Trophoblast cell (in vitro differentiated cells and primary cell): ENCODE results near the gene NLRP6.
"Not testable (repeated sequence)": the region's sequence is repeated elsewhere in the genome, so short reads cannot be mapped to it uniquely, and the experiment has no call there.

Experiments used
- DNase-seq, 2 donors: peaks; one replicate each; pipeline ENCODE4 v3.0.0-alpha.2; 2016
- H2AFZ ChIP-seq: 2 replicates; pipeline ENCODE4 v1.6.1; 2013; ENCODE audit warnings: low read length, moderate library complexity, mild to moderate bottlenecking; ENCODE audit not compliant: insufficient read depth, poor library complexity
- H2AK5ac ChIP-seq: 2 replicates; pipeline ENCODE4 v1.6.1; 2013; ENCODE audit warnings: mild to moderate bottlenecking, low read length
- H2BK120ac ChIP-seq: 2 replicates; pipeline ENCODE4 v1.6.1; 2013; ENCODE audit warnings: low read length, mild to moderate bottlenecking, moderate library complexity; ENCODE audit not compliant: insufficient read depth, poor library complexity
- H2BK12ac ChIP-seq: 2 replicates; pipeline ENCODE4 v1.6.1; 2013; ENCODE audit warnings: mild to moderate bottlenecking, low read length, moderate library complexity
- H2BK5ac ChIP-seq: 2 replicates; pipeline ENCODE4 v1.6.1; 2013; ENCODE audit warnings: low read length, low read depth, moderate library complexity, mild to moderate bottlenecking; ENCODE audit not compliant: poor library complexity
- H3K14ac ChIP-seq: 2 replicates; pipeline ENCODE4 v1.6.1; 2013; ENCODE audit warnings: mild to moderate bottlenecking, low read length
- H3K18ac ChIP-seq: 2 replicates; pipeline ENCODE4 v1.6.1; 2013; ENCODE audit warnings: mild to moderate bottlenecking, low read length
- H3K23ac ChIP-seq: 2 replicates; pipeline ENCODE4 v1.6.1; 2013; ENCODE audit warnings: low read length
- H3K27ac ChIP-seq: 2 replicates; pipeline ENCODE4 v1.5.1; 2013; ENCODE audit warnings: low read depth, mild to moderate bottlenecking, inconsistent platforms, low read length, moderate library complexity
- H3K27me3 ChIP-seq: 2 replicates; pipeline ENCODE4 v1.6.1; 2013; ENCODE audit warnings: inconsistent platforms, mild to moderate bottlenecking, low read length, moderate library complexity; ENCODE audit not compliant: insufficient read depth
- H3K36me3 ChIP-seq, 2 experiments: 1 replicate in 1 of 2; 2 replicates in 1 of 2; pipeline ENCODE4 v1.6.1; 2013; ENCODE audit warnings: low read length in 2 of 2, mild to moderate bottlenecking in 2 of 2, moderate library complexity in 1 of 2; ENCODE audit not compliant: insufficient read depth in 2 of 2, control insufficient read depth in 1 of 2
- H3K4ac ChIP-seq: 2 replicates; pipeline ENCODE4 v1.6.1; 2013; ENCODE audit warnings: low read depth, mild to moderate bottlenecking, low read length, moderate library complexity
- H3K4me1 ChIP-seq, 2 experiments: 1 replicate in 1 of 2; 2 replicates in 1 of 2; pipeline ENCODE4 v1.6.1; 2013; ENCODE audit warnings: low read length in 2 of 2, mild to moderate bottlenecking in 2 of 2, moderate library complexity in 1 of 2; ENCODE audit not compliant: insufficient read depth in 2 of 2, control insufficient read depth in 1 of 2
- H3K4me2 ChIP-seq: 2 replicates; pipeline ENCODE4 v1.6.1; 2013; ENCODE audit warnings: inconsistent platforms, mild to moderate bottlenecking, low read length, moderate library complexity
- H3K4me3 ChIP-seq: 2 replicates; pipeline ENCODE4 v1.5.1; 2013; ENCODE audit warnings: mild to moderate bottlenecking, low read depth, low read length, inconsistent platforms
- H3K79me1 ChIP-seq: one replicate; pipeline ENCODE4 v1.6.1; 2013; ENCODE audit warnings: low read length
- H3K79me2 ChIP-seq: 2 replicates; pipeline ENCODE4 v1.6.1; 2013; ENCODE audit warnings: low read length, mild to moderate bottlenecking; ENCODE audit not compliant: control insufficient read depth, insufficient read depth, poor library complexity
- H3K9ac ChIP-seq: 2 replicates; pipeline ENCODE4 v1.6.1; 2013; ENCODE audit warnings: mild to moderate bottlenecking, low read length
- H3K9me3 ChIP-seq: 2 replicates; pipeline ENCODE4 v1.6.1; 2013; ENCODE audit warnings: low read depth, mild to moderate bottlenecking, control low read depth, inconsistent platforms, low read length; ENCODE audit not compliant: insufficient read depth
- H4K12ac ChIP-seq: 2 replicates; pipeline ENCODE4 v1.6.1; 2013; ENCODE audit warnings: low read depth, mild to moderate bottlenecking, low read length, moderate library complexity
- H4K8ac ChIP-seq: 2 replicates; pipeline ENCODE4 v1.6.1; 2013; ENCODE audit warnings: low read depth, mild to moderate bottlenecking, low read length, moderate library complexity
- H4K91ac ChIP-seq: one replicate; pipeline ENCODE4 v1.6.1; 2013; ENCODE audit warnings: low read depth, mild to moderate bottlenecking, low read length, moderate library complexity
- WGBS: extraction: QIAGEN DNeasy Blood & Tissue Kit; methylation state at CpG from one replicate; pipeline ENCODE4 v1.1.7; 2013; ENCODE audit warnings: missing lambda C conversion rate; ENCODE audit not compliant: insufficient read length, insufficient coverage; ENCODE audit errors: extremely low coverage; 5-methylcytosine and 5-hydroxymethylcytosine counted together

The NLRP6 gene

GRCh38 chr11:284105-285020, 6.2 kb downstream of the NLRP6 start:
- Histone ChIP-seq H3K4me3 (no peak overlapping the region), H4K8ac (no peak overlapping the region), H3K27me3 (no peaks in the 10 kb centered on the region), H3K9ac (no peak overlapping the region), H2BK5ac (no peak overlapping the region), H2BK12ac (peak overlapping the region; percentile 3), H3K14ac (peak overlapping the region; percentile 1), H2AK5ac (peak overlapping the region; percentile 24), H4K12ac (no peak overlapping the region), H2BK120ac (peak overlapping the region; percentile 27), H3K4ac (no peak overlapping the region), H3K9me3 (no peaks in the 10 kb centered on the region), H3K23ac (no peak overlapping the region), H3K27ac (no peak overlapping the region), H3K18ac (no peak overlapping the region), H4K91ac (peak overlapping the region; percentile 29), H2AFZ (no peak overlapping the region), H3K4me1 (peaks cover 5 to 13% of the 10 kb centered on the region in 2 experiments), H3K36me3 (no peaks in the 10 kb centered on the region), H3K4me2 (no peak overlapping the region), H3K79me1 (peaks cover 10% of the 10 kb centered on the region), H3K79me2 (peaks cover 4% of the 10 kb centered on the region)
- WGBS: no CpG with 5 or more reads among the region's 24 CpGs
- no peak for DNase-seq

DNA sequence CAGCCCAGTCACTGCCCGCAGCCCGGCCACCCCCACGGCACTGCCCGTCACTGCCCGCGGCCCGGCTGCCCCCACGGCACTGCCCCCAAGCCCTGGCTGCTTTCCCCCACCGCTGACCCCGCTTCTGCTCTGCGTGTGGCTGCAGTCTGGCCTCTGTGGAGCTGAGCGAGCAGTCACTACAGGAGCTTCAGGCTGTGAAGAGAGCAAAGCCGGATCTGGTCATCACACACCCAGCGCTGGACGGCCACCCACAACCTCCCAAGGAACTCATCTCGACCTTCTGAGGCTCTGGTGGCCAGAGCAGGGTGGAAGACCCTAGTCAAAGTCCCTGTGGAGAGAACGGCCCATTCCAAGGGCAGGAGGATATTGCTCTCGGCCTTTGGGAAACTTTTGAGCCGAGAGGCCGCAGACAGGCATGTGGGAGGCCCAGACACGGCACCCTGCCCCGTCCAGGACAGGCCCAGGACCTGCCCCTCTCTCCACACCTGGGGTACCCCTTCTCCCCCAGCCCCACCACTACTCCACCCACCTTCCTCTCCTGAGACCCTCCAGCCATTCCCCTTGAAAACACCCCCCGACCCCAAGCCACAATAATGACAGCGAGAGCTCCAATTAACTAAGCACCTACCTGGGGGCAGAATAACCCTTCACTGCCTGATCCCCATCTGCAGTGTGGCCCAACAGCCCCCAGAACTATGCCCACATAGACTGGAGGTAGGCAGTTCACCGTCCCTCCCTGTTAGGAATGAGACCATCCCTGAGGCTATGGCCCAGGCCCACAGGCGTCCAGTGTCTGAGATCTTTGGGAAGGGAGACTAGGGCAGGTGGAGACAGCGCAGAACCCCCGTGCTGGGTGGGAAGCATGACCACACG, 7.0 kb downstream of the NLRP6 start:
- Histone ChIP-seq H3K14ac (no peak overlapping the region), H2AFZ (no peak overlapping the region), H3K4ac (no peak overlapping the region), H2BK120ac (peak overlapping the region; percentile 27), H4K12ac (no peak overlapping the region), H4K8ac (no peak overlapping the region), H3K27ac (no peak overlapping the region), H3K27me3 (no peaks in the 10 kb centered on the region), H3K4me3 (no peak overlapping the region), H2AK5ac (no peak overlapping the region), H4K91ac (peak overlapping the region; percentile 29), H3K9me3 (no peaks in the 10 kb centered on the region), H3K36me3 (no peaks in the 10 kb centered on the region), H3K4me2 (no peak overlapping the region), H3K79me1 (peaks cover 10% of the 10 kb centered on the region), H2BK5ac (no peak overlapping the region), H3K18ac (no peak overlapping the region), H3K9ac (no peak overlapping the region), H3K4me1 (peaks cover 14 to 21% of the 10 kb centered on the region in 2 experiments), H2BK12ac (peak overlapping the region; percentile 29), H3K79me2 (peaks cover 6% of the 10 kb centered on the region), H3K23ac (no peak overlapping the region)
- no peak for DNase-seq
- no CpG with 5 or more reads among the region's 29 CpGs for WGBS

DNA sequence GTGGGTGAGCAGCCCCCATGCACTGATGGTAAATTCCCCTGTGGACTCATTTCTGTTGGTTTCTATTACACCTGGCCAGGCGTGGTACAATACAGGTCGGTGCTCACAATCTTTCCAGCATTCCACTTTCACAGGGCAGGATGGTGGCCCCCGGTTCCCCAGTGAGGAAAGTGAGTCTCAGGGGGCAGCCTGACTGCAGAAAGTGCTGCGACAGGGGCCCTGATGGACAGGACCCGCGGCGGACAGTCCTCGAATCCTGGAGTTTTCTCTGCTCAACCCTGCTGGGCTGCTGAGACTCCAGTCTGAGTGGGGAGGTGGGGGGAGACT, 7.7 kb downstream of the NLRP6 start:
- no peak overlapping the region for H4K12ac ChIP-seq
- no peak for DNase-seq
- no peak overlapping the region for H4K91ac ChIP-seq
- H2BK5ac ChIP-seq: no peak overlapping the region
- no CpG with 5 or more reads among the region's 8 CpGs for WGBS
- no peak overlapping the region for H3K9ac ChIP-seq
- H3K27me3 ChIP-seq: no peaks in the 10 kb centered on the region
- no peak overlapping the region for H3K14ac ChIP-seq
- no peak overlapping the region for H3K23ac ChIP-seq
- H3K36me3 ChIP-seq: no peaks in the 10 kb centered on the region
- H3K79me2 ChIP-seq: peaks cover 6% of the 10 kb centered on the region
- H3K9me3 ChIP-seq: no peaks in the 10 kb centered on the region
- H4K8ac ChIP-seq: no peak overlapping the region
- H3K18ac ChIP-seq: no peak overlapping the region
- no peak overlapping the region for H3K4me2 ChIP-seq
- no peak overlapping the region for H3K4me3 ChIP-seq
- H2BK12ac ChIP-seq: no peak overlapping the region
- H2BK120ac ChIP-seq: no peak overlapping the region
- H3K79me1 ChIP-seq: peaks cover 10% of the 10 kb centered on the region
- H3K4me1 ChIP-seq: peaks cover 19 to 27% of the 10 kb centered on the region in 2 experiments
- H3K27ac ChIP-seq: no peak overlapping the region
- no peak overlapping the region for H3K4ac ChIP-seq
- no peak overlapping the region for H2AFZ ChIP-seq
- no peak overlapping the region for H2AK5ac ChIP-seq

DNA sequence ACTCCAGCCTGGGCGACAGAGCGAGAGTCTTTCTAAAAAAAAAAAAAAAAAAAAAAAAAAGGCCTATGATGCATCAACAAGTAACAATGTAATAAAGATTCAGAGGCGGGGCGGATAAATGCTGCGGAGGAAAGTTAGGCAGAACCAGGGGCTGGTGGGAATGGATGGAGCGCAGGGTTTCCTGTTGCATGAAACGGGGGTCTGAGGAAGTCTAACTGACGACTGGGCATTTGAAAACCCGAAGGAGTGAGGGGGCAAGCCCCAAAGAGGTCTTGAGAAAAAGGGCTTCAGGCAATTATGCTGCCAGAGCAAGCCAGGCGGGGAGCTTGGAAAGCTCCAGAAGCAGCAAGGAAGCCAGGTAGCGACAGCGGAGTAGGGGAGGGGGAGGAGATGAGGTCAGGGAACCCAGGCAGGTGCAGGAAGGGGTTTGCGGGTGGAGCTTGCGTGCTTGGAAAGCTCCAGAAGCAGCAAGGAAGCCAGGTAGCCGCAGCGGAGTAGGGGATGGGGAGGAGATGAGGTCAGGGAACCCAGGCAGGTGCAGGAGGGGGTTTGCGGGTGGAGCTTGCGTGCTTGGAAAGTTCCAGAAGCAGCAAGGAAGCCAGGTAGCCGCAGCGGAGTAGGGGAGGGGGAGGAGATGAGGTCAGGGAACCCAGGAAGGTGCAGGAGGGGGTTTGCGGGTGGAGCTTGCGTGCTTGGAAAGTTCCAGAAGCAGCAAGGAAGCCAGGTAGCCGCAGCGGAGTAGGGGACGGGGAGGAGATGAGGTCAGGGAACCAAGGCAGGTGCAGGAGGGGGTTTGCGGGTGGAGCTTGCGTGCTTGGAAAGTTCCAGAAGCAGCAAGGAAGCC, 9.0 kb downstream of the NLRP6 start:
- H3K4ac ChIP-seq, H3K4me3 ChIP-seq, H3K9me3 ChIP-seq, H2BK12ac ChIP-seq, H3K14ac ChIP-seq, H3K9ac ChIP-seq, H3K79me1 ChIP-seq, H2BK5ac ChIP-seq, H4K91ac ChIP-seq, H3K18ac ChIP-seq, H3K27ac ChIP-seq, H4K12ac ChIP-seq, H4K8ac ChIP-seq, H3K4me2 ChIP-seq, H3K79me2 ChIP-seq, H2AFZ ChIP-seq, H3K27me3 ChIP-seq, H2BK120ac ChIP-seq, H3K36me3 ChIP-seq, H3K23ac ChIP-seq, DNase-seq, H2AK5ac ChIP-seq: not testable (repeated sequence)
- WGBS: no CpG with 5 or more reads among the region's 27 CpGs
- peaks cover 24 to 33% of the 10 kb centered on the region in 2 experiments for H3K4me1 ChIP-seq
